NCI-H146 (cell line): ENCODE results near the gene CCDC124.
"Not testable (repeated sequence)": the region's sequence is repeated elsewhere in the genome, so short reads cannot be mapped to it uniquely, and the experiment has no call there.

Experiments used
- DNase-seq: peaks from one replicate; lab custom pipeline; 2025; lab: John Stamatoyannopoulos, UW

CCDC124 gene

GRCh38 chr19:17986569-17986968 is 53.8 kb downstream of the CCDC124 start:
- DNase-seq = not testable (repeated sequence)

GRCh38 chr19:17988161-17988560 is 55.3 kb downstream of the CCDC124 start:
- DNase-seq = no peak

GRCh38 chr19:17989425-17990094 is 56.7 kb downstream of the CCDC124 start:
- DNase-seq = no peak

GRCh38 chr19:17993076-17993813 is 60.4 kb downstream of the CCDC124 start:
- no peak for DNase-seq
